ENCODE data around the gene TTI1. TPM values are rescaled to one million over a fixed set of nuclear protein-coding genes. Genes with fewer than 3 reads are reported as not detected.
A peak's percentile ranks its signal among the peaks of the same experiment; 100 is the strongest.

The TTI1 gene
- total and polyA plus RNA-seq, 2 experiments from 2014 or later, result 15.1 TPM

DNA sequence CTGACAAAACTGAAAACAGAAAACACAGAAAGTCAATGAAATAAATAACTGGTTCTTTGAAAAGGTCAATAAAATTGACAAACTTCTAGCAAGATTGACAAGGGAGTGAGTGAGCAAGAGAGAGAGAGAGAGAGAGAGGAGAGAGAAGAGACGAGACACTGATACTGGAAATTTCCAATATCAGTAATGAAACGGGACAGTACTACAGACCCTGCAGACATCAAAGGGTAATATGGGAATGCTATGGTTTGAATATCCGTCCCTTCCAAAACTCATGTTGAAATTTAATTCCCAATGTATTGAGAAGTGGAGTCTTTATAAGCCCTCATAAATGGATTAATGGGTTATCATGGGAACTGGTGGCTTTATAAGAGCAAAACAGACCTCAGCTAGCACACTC, 3.8 kb downstream of the TTI1 start:
- H3K36me3 ChIP-seq (replicated peaks; ENCODE audit: insufficient read depth, low read depth), result no peaks in the 10 kb centered on the region
- TF ChIP-seq EZH2 (IDR thresholded peaks at IDR 0.05; ENCODE audit: borderline replicate concordance) (no peak), EZH2phosphoT487 (IDR thresholded peaks at IDR 0.05; ENCODE audit: low read depth, severe bottlenecking, unreplicated experiment) (no peak)
- TF ChIP-seq, protein P1, sequence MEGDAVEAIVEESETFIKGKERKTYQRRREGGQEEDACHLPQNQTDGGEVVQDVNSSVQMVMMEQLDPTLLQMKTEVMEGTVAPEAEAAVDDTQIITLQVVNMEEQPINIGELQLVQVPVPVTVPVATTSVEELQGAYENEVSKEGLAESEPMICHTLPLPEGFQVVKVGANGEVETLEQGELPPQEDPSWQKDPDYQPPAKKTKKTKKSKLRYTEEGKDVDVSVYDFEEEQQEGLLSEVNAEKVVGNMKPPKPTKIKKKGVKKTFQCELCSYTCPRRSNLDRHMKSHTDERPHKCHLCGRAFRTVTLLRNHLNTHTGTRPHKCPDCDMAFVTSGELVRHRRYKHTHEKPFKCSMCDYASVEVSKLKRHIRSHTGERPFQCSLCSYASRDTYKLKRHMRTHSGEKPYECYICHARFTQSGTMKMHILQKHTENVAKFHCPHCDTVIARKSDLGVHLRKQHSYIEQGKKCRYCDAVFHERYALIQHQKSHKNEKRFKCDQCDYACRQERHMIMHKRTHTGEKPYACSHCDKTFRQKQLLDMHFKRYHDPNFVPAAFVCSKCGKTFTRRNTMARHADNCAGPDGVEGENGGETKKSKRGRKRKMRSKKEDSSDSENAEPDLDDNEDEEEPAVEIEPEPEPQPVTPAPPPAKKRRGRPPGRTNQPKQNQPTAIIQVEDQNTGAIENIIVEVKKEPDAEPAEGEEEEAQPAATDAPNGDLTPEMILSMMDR (IDR thresholded peaks at IDR 0.05; ENCODE audit: poor library complexity), result no peak
- H4K20me1 ChIP-seq (ENCODE audit: insufficient read depth, poor library complexity, severe bottlenecking), result no peaks in the 10 kb centered on the region
- H3K9me2 ChIP-seq (replicated peaks; ENCODE audit: insufficient read depth), result no peaks in the 10 kb centered on the region
- peaks cover 94% of the 10 kb centered on the region for H3K79me2 ChIP-seq
- DNase-seq (ENCODE audit: low spot score), result no peak
- H3K27ac ChIP-seq, result no peak overlapping the region
- H2AFZ ChIP-seq, result no peak overlapping the region
- no peak overlapping the region for H3K4me3 ChIP-seq
- 93% methylated on average over 3 of the region's 3 CpGs for WGBS (ENCODE audit: low lambda C conversion rate, missing lambda C conversion rate)
- H3K4me2 ChIP-seq, result no peak overlapping the region
- peaks cover 14% of the 10 kb centered on the region for H3K4me1 ChIP-seq (ENCODE audit: insufficient read depth)
- H3K27me3 ChIP-seq, result no peaks in the 10 kb centered on the region
- no peaks in the 10 kb centered on the region for H3K9me3 ChIP-seq (ENCODE audit: low read depth)

DNA sequence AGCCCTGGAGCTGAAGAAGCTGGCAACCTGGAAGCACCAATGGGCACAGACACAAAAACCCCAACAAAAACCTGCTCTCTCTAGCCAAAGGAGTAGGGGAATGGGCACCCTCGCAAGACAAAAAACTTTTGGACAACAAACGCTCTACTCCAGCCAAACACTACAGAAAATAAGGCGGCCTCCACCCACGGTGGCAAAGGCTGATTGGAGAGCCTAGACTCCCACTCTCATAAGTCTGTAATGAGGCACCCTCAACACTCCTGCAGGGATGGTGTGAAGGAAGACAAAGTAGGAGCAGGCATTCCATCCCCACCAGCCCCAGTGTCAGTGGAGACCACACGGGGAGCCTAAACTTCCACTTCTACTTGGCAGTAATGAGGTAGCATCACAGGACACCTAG, 8.8 kb downstream of the TTI1 start:
- Histone ChIP-seq H3K79me2 (peaks cover 85% of the 10 kb centered on the region), H3K4me1 (ENCODE audit: insufficient read depth) (peaks cover 4% of the 10 kb centered on the region), H3K36me3 (replicated peaks; ENCODE audit: insufficient read depth, low read depth) (no peaks in the 10 kb centered on the region), H3K9me2 (replicated peaks; ENCODE audit: insufficient read depth) (no peaks in the 10 kb centered on the region), H3K4me2 (no peak overlapping the region), H2AFZ (no peak overlapping the region), H3K4me3 (no peak overlapping the region), H4K20me1 (ENCODE audit: insufficient read depth, poor library complexity, severe bottlenecking) (no peaks in the 10 kb centered on the region), H3K9me3 (ENCODE audit: low read depth) (no peaks in the 10 kb centered on the region), H3K27ac (peak overlapping the region; percentile 7), H3K27me3 (no peaks in the 10 kb centered on the region)
- DNase-seq (ENCODE audit: low spot score), result no peak
- TF ChIP-seq, protein P1 (IDR thresholded peaks at IDR 0.05; ENCODE audit: poor library complexity), result no peak
- TF ChIP-seq EZH2phosphoT487 (IDR thresholded peaks at IDR 0.05; ENCODE audit: low read depth, severe bottlenecking, unreplicated experiment) (no peak), EZH2 (IDR thresholded peaks at IDR 0.05; ENCODE audit: borderline replicate concordance) (no peak)
- 89% methylated on average over 5 of the region's 5 CpGs for WGBS (ENCODE audit: low lambda C conversion rate, missing lambda C conversion rate)

GRCh38 chr20:38023181-38024001, 9.9 kb downstream of the TTI1 start:
- Histone ChIP-seq H3K9me3 (ENCODE audit: low read depth) (peaks cover 2% of the 10 kb centered on the region), H3K36me3 (replicated peaks; ENCODE audit: insufficient read depth, low read depth) (no peaks in the 10 kb centered on the region), H3K9me2 (replicated peaks; ENCODE audit: insufficient read depth) (no peaks in the 10 kb centered on the region), H4K20me1 (ENCODE audit: insufficient read depth, poor library complexity, severe bottlenecking) (no peaks in the 10 kb centered on the region), H3K27me3 (no peaks in the 10 kb centered on the region), H2AFZ (no peak overlapping the region), H3K27ac (peak overlapping the region; percentile 22), H3K4me2 (peak overlapping the region; percentile 28), H3K4me3 (no peak overlapping the region), H3K79me2 (peaks cover 84% of the 10 kb centered on the region), H3K4me1 (ENCODE audit: insufficient read depth) (peaks cover 4% of the 10 kb centered on the region)
- TF ChIP-seq EZH2 (IDR thresholded peaks at IDR 0.05; ENCODE audit: borderline replicate concordance) (no peak), EZH2phosphoT487 (IDR thresholded peaks at IDR 0.05; ENCODE audit: low read depth, severe bottlenecking, unreplicated experiment) (no peak)
- TF ChIP-seq, protein P1 (IDR thresholded peaks at IDR 0.05; ENCODE audit: poor library complexity), result no peak
- 67% methylated on average over 5 of the region's 5 CpGs for WGBS (ENCODE audit: low lambda C conversion rate, missing lambda C conversion rate)
- DNase-seq (ENCODE audit: low spot score), result peak; percentile 14

All from hepatocyte (in vitro differentiated cells).